Muscle layer of colon (tissue), 2 donors: ENCODE data around the gene TRIP13.

Experiments used
- H3K27ac ChIP-seq: one replicate; pipeline ENCODE4 v1.7.0; 2013; ENCODE audit warnings: low read depth, mild to moderate bottlenecking, low read length, moderate library complexity
- H3K27me3 ChIP-seq, 2 donors: one replicate each; pipeline ENCODE4 v1.7.0; 2013; ENCODE audit warnings: low read length in 2 of 2, mild to moderate bottlenecking in 2 of 2; ENCODE audit not compliant: insufficient read depth in 2 of 2, control insufficient read depth in 1 of 2
- H3K36me3 ChIP-seq: one replicate; pipeline ENCODE4 v1.7.0; 2013; ENCODE audit warnings: mild to moderate bottlenecking, low read length; ENCODE audit not compliant: insufficient read depth
- H3K4me1 ChIP-seq: one replicate; pipeline ENCODE4 v1.7.0; 2013; ENCODE audit warnings: mild to moderate bottlenecking, low read length; ENCODE audit not compliant: insufficient read depth
- H3K4me3 ChIP-seq, 2 donors: one replicate each; pipeline ENCODE4 v1.7.0; 2013; ENCODE audit warnings: low read length in 2 of 2, low read depth in 1 of 2, mild to moderate bottlenecking in 1 of 2, moderate library complexity in 1 of 2
- H3K9ac ChIP-seq: one replicate; pipeline ENCODE4 v1.7.0; 2013; ENCODE audit warnings: low read length
- H3K9me3 ChIP-seq: one replicate; pipeline ENCODE4 v1.7.0; 2013; ENCODE audit warnings: mild to moderate bottlenecking, low read length
- donor health status: abdominal sarcoma.
- donor health status: Adenocarcinoma of cecum.

Gene TRIP13

GRCh38 chr5:965604-966344, 73.1 kb downstream of the TRIP13 start:
- Histone ChIP-seq H3K27me3 (no peaks in the 10 kb centered on the region), H3K27ac (no peak overlapping the region), H3K4me3 (no peak overlapping the region), H3K36me3 (no peaks in the 10 kb centered on the region), H3K9ac (no peak overlapping the region), H3K4me1 (no peaks in the 10 kb centered on the region), H3K9me3 (no peaks in the 10 kb centered on the region)

- H3K27ac ChIP-seq = no peak overlapping the region
- H3K9ac ChIP-seq = no peak overlapping the region
- no peaks in the 10 kb centered on the region for H3K9me3 ChIP-seq
- no peaks in the 10 kb centered on the region for H3K36me3 ChIP-seq
- no peak overlapping the region for H3K4me3 ChIP-seq
- no peaks in the 10 kb centered on the region for H3K27me3 ChIP-seq
- H3K4me1 ChIP-seq = no peaks in the 10 kb centered on the region
Measured at GRCh38 chr5:966345-966710, 73.6 kb downstream of the TRIP13 start.

GRCh38 chr5:966941-967340, 74.3 kb downstream of the TRIP13 start:
- H3K27ac ChIP-seq = no peak overlapping the region
- H3K9ac ChIP-seq = no peak overlapping the region
- no peaks in the 10 kb centered on the region for H3K9me3 ChIP-seq
- no peak overlapping the region for H3K4me3 ChIP-seq
- no peaks in the 10 kb centered on the region for H3K27me3 ChIP-seq
- H3K4me1 ChIP-seq = no peaks in the 10 kb centered on the region
- H3K36me3 ChIP-seq = no peaks in the 10 kb centered on the region
